Renal cortex interstitium (tissue), 11 donors: ENCODE measurements around the gene ACADM. TPM values are rescaled to one million over a fixed set of nuclear protein-coding genes. Genes with fewer than 3 reads are reported as not detected.
"Not testable (repeated sequence)": the region's sequence is repeated elsewhere in the genome, so short reads cannot be mapped to it uniquely, and the experiment has no call there.

ENCODE experiments used
- DNase-seq, 11 donors: peaks; one replicate each; pipeline ENCODE4 v3.0.0-alpha.2; 2013; ENCODE audit warnings: low read depth in 9 of 11, low spot score in 4 of 11; ENCODE audit errors: extremely low read depth in 1 of 11
- polyA plus RNA-seq, 3 donors: library from polyadenylated mRNA; unstranded; fragments of 120-200 nt; gene quantifications; one replicate each; pipeline ENCODE4 v1.2.1, GENCODE V29; 2013; ENCODE audit not compliant: insufficient read length in 3 of 3

ACADM gene
- polyA plus RNA-seq, 3 donors, result 97.9 to 137 (median 129) TPM

- DNase-seq, result peak in 1 of 11 donors; percentile 3
Observed at GRCh38 chr1:75725266-75725665, 757 bp downstream of the ACADM start.

GRCh38 chr1:75725861-75726361, 1.4 kb downstream of the ACADM start:
- peak in 1 of 11 donors; percentile 2 for DNase-seq

DNA sequence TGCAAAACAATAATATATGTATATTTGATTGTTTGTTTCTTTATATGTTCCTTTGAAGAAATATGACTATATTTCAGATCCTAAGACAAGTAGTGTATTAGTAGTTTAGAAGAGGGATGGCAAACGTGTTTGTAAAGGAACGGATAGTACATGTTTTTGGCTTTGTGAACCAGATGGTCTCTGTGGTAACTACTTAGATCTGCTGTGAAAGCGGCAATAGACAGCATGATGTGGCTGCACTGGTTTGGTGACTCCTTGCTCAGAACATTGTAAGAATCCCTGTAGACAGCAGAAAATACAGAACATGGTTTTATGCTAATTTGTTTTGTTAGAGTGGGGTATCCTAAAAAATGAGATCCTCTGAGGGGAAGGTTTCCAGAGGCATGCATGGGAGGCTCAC, 3.1 kb downstream of the ACADM start:
- DNase-seq, result no peak

DNA sequence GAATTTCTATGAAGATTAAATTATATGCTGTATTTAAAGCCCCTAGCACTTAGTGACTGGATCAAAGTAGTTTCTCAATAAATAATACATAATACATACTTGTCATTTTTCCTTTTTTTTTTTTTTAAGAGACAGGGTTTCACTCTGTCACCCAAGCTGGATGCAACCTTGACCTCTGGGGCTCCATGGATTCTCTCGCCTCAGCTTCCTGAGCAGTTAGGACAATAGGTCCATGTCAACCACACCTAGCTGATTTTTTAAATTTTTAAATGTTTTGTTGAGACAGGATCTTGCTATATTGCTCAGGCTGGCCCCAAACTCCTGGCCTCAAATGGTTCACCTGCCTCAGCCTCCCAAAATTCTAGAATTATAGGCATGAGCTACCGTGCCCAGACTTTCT, 5.9 kb downstream of the ACADM start:
- no peak for DNase-seq

DNA sequence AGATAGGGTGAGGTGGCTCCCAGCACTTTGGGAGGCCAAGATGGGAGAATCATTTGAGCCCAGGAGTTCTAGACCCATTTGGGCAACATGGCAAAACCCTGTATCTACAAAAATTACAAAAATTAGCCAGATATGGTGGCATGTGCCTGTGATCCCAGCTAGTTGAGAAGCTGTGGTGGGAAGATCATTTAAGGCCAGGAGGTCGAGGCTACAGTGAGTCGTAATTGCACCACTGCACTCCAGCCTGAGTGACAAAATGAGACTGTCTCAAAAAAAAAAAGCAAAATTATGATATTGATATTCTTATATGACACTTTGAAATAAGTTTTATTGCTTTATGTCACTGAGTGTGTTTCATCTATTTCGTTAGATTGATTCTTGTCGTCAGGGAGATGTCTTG, 7.4 kb downstream of the ACADM start:
- no peak for DNase-seq

DNA sequence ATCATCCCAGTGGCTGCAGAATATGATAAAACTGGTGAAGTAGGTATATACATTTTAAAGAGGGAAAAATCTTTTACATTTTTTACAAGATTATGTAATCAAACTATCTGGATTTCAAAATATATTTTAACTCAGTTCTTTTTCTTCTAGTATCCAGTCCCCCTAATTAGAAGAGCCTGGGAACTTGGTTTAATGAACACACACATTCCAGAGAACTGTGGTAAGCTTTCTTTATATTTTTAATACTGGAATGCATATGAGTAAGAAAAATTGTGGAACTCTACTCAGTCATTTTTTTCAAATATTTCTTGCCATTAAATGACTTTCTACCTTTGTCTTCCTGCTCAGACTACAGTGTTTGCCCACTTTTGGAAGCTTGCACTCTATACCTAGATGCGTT, 8.2 kb downstream of the ACADM start:
- DNase-seq, result no peak

DNA sequence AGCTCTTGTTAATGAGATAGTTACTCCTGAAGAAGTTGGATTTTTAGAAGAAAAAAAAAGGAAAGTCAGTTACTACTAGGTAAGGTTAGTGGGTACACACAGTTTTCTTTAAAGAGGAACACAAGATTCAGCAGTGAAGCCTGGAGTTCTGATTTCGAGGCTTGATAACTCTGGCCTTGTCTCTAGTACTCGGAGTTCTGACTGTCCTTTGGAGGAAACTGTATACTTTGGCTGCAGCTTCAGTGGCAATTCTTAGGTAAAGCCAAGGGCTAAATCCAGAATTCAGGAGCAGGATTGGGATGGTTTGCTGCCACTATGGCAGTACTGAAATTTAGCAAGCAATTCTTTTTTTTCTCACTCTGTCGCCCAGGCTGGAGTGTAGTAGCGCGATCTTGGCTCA, 9.2 kb downstream of the ACADM start:
- DNase-seq, result no peak

- no peak for DNase-seq
Observed at GRCh38 chr1:75736016-75736415, 11.5 kb downstream of the ACADM start.

DNA sequence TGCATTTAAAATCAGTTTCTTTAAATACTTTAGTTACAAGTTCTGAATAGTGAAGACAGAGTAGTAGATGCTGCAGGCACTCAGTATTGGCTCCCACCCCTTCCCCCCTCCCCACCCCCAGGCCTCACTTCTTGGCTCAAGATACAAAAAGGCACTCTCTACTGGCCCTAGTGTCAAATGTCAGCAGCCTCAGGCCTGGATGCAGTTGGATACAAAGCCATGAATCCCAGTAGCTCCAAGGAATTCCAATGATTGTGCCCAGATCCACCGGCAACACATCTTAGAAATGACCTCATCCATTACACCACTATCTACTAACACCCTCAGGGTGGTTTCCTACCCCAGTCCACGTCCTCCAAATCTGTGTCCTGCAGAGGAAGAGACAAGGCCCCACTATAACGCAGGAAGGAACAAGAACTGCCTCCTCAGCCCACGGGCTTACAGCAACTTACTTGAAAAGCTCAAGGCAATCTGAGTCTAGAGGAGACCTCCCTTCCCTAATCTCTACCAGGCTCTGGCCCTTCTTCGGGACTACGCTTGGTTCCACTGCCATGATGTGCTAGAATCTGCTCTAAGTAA, 17.6 kb downstream of the ACADM start:
- no peak for DNase-seq

DNA sequence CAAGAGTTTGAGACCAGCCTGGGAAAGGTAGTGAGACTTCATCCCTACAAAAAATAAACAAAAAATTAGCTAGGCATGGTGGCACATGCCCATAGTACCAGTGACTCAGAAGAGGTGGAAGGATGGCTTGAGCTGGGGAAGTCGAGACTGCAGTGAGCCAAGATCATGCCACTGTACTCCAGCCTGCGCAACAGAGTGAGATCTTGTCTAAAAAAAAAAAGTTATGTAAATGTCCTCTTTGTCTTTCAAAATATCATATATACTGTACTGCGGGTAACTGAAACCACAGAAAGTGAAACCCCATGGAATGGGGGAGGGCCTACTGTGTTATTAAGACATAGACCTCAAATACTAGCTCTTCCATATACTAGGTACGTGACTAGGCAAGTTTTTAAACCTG, 20.8 kb downstream of the ACADM start:
- DNase-seq, result no peak

GRCh38 chr1:75757210-75757609, 32.7 kb downstream of the ACADM start:
- not testable (repeated sequence) for DNase-seq

DNA sequence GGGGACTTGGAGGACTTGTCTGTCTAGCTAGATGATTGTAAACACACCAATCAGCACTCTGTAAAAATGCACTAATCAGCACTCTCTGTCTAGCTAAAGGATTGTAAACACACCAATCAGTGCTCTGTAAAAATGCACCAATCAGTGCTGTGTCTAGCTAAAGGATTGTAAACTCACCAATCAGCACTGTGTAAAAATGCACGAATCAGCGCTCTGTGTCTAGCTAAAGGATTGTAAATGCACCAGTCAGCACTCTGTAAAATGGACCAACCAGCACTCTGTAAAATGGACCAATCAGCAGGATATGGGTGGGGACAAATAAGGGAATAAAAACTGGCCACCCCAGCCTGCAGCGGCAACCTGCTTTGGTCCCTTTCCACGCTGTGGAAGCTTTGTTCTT, 34.0 kb downstream of the ACADM start:
- not testable (repeated sequence) for DNase-seq

DNA sequence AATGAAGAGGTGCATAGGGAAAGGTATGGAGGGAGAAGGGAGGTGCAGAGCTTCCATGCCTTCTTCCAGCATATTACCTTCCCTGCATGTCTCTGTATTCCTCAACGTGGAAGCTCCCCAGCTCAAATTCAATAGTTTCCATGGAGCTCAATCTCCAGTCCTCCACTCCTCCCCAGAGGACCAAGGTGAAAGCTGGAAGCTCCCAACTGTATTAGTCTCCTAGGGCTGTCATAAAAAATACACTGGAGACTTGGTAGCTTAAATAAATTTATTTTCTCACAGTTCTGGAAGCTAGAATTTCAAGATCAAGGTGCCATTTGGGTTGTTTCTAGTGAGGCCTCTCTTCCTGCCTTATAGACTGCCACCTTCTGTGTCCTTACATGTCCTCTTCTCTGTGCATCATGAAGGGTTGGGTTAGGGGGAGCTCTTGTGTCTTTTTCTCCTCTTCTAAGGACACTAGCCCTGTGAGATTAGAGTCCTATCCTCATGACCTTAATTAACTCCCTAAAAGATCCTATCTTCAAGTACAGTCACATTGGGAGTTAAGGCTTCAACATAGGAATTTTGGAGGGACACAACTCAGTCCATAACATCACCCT, 39.6 kb downstream of the ACADM start:
- DNase-seq, result no peak

DNA sequence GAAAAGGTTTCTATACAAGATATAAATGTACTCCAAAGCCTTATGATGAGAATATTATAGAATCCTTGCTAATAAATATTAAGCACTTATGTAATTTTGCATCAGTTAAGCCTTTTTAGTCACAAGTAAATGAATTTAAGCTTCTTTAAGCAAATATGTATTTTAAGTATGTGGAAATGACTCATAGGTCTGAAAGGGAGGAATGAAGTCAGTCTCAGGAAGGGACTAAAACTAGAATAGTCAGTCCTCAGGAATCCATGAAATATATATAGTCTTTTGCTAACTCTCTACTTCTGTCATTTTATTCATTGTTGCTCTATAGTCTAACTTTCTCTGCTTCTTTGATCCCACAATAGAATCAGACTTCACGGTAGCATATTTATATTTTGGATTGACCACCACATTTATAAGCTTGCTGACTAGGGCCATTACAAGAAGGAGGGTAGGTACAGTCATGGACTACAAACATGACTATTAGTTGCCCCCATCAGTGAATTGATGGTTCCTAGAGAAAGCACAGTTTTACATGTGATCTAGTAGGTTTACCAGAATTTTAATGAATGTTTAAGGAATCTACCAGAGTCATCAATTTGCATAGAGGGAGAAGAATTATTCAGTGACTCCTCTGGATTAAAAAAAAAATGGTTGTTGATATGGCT, 41.3 kb downstream of the ACADM start:
- DNase-seq, result no peak

- DNase-seq, result no peak
Observed at GRCh38 chr1:75768016-75768415, 43.5 kb downstream of the ACADM start.

DNA sequence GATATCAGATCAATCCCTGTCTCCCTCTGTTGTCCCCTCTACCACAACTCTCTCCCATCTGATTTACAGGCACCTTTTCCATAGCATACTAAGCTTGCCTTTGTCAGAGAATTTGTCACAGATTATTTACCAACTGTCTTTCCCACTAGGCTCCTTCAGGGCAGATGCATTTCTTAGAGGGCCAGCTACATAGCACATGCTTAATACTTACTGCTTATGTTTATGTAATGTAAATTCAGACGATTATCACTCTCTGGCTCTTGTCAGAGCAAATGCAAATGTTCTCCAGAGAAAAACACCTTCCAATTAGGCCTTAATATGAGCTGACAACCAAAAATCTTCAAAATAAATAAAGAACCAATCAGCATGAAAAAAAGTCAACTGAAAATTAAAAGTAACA, 46.3 kb downstream of the ACADM start:
- DNase-seq, result no peak

DNA sequence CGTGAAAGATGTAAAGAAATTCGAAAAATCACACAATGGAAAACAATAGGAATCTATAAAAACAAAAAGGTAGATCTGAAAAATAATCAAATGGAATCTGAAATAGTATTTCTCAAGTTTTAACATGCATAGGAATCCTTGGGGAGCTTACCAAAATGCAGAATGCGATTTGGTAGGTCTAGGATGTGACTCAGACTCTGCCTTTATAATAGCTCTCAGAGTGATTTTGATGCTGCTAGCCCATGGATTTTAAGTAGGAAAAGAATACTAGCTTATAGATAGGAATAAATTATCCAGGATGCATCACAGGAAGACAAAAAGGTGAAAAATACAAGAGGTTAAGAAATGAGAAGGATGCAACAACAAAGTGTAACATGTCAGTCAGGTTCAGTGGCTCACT, 47.5 kb downstream of the ACADM start:
- no peak for DNase-seq

DNA sequence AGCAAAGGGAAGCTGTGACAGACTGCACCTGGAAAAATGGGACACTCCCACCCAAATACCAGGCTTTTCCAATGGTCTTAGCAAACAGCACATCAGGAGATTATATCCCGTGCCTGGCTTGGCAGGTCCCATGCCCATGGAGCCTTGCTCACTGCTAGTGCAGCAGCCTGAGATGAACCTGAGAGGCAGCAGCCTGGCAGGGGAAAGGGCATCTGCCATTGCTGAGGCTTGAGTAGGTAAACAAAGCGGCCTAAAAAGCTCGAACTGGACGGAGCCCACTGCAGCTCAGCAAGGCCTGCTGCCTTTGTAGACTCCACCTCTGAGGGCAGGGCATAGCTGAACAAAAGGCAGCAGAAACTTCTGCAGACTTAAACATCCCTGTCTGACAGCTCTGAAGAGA, 53.3 kb downstream of the ACADM start:
- not testable (repeated sequence) for DNase-seq

- not testable (repeated sequence) for DNase-seq
Observed at GRCh38 chr1:75778694-75779093, 54.2 kb downstream of the ACADM start.

GRCh38 chr1:75780183-75780582, 55.7 kb downstream of the ACADM start:
- DNase-seq, result not testable (repeated sequence)

- not testable (repeated sequence) for DNase-seq
Observed at GRCh38 chr1:75783920-75784319, 59.4 kb downstream of the ACADM start.
